BLaER1 treated with 17β-estradiol and CSF1 and Interleukin-3, amounts not matched to agents 10 nM and 100 nM (cell line): ENCODE measurements around the gene OR4S1.

ENCODE experiments used
- H3K27ac ChIP-seq, 11 experiments: shearing (Covaris generic); formaldehyde crosslinking; 2 replicates each; pipeline ENCODE4 v1.8.1; 2022
- H3K27me3 ChIP-seq, 11 experiments: shearing (Covaris generic); formaldehyde crosslinking; 2 replicates each; pipeline ENCODE4 v1.8.1; 2022
- H3K36me3 ChIP-seq, 11 experiments: shearing (Covaris generic); formaldehyde crosslinking; 2 replicates each; pipeline ENCODE4 v1.8.1; 2022
- H3K4me1 ChIP-seq, 10 experiments: shearing (Covaris generic); formaldehyde crosslinking; 2 replicates each; pipeline ENCODE4 v1.8.1; 2022
- H3K4me2 ChIP-seq, 11 experiments: shearing (Covaris generic); formaldehyde crosslinking; 2 replicates each; pipeline ENCODE4 v1.8.1; 2022
- H3K4me3 ChIP-seq, 10 experiments: shearing (Covaris generic); formaldehyde crosslinking; 2 replicates each; pipeline ENCODE4 v1.8.1; 2022
- H3K9ac ChIP-seq, 11 experiments: shearing (Covaris generic); formaldehyde crosslinking; 2 replicates each; pipeline ENCODE4 v1.8.1; 2022
- H3K9me3 ChIP-seq, 11 experiments: shearing (Covaris generic); formaldehyde crosslinking; replicated peaks in 1 of 11; 2 replicates each; pipeline ENCODE4 v1.8.1; 2022
- H4K20me1 ChIP-seq, 11 experiments: shearing (Covaris generic); formaldehyde crosslinking; 2 replicates each; pipeline ENCODE4 v1.8.1; 2022
- Cebpa-rat ChIP-seq, 11 experiments: shearing (Covaris generic); IDR thresholded peaks; 2 replicates each; pipeline ENCODE4 v1.8.1; 2022

Gene OR4S1

GRCh38 chr11:48354013-48354412 is 48.0 kb downstream of the OR4S1 start:
- no peaks in the 10 kb centered on the region for H3K27me3 ChIP-seq
- no peak overlapping the region for H3K4me3 ChIP-seq
- H3K36me3 ChIP-seq = no peaks in the 10 kb centered on the region
- H4K20me1 ChIP-seq = no peaks in the 10 kb centered on the region
- H3K4me2 ChIP-seq = no peak overlapping the region
- peaks cover 0 to 34% (median 18%) of the 10 kb centered on the region in 11 experiments; a peak in 14 of 22 replicates for H3K9me3 ChIP-seq
- H3K4me1 ChIP-seq = no peaks in the 10 kb centered on the region
- H3K9ac ChIP-seq = no peak overlapping the region
- TF ChIP-seq Cebpa-rat (IDR thresholded peaks at IDR 0.05) = no peak
- H3K27ac ChIP-seq = no peak overlapping the region

- Histone ChIP-seq H3K9me3 (peaks cover 0 to 34% (median 18%) of the 10 kb centered on the region in 11 experiments; a peak in 14 of 22 replicates), H3K27ac (no peak overlapping the region), H3K4me1 (no peaks in the 10 kb centered on the region), H3K4me3 (no peak overlapping the region), H3K4me2 (no peak overlapping the region), H4K20me1 (no peaks in the 10 kb centered on the region), H3K27me3 (no peaks in the 10 kb centered on the region), H3K36me3 (no peaks in the 10 kb centered on the region), H3K9ac (no peak overlapping the region)
- TF ChIP-seq Cebpa-rat (IDR thresholded peaks at IDR 0.05) = no peak
Measured at GRCh38 chr11:48354677-48355076, 48.7 kb downstream of the OR4S1 start.
